Measurements from ENCODE around the gene DGKI.

- TF ChIP-seq CTCF (IDR thresholded peaks at IDR 0.05) (no peak), EP300 (IDR thresholded peaks at IDR 0.05; ENCODE audit: low read depth) (no peak), POLR2A (IDR thresholded peaks at IDR 0.05) (no peak), POLR2AphosphoS5 (IDR thresholded peaks at IDR 0.05) (no peak)
These were observed 486.6 kb downstream of the DGKI start for GRCh38 chr7:137360087-137360679.
